Coronary artery (tissue), 2 donors: Measurements from ENCODE around the gene PPP1R14C.

Experiments used
- DNase-seq: peaks from one replicate; pipeline ENCODE4 v3.0.0-alpha.2; 2017; ENCODE audit warnings: low spot score
- H3K27ac ChIP-seq, 2 donors: fragments of 200-600 bp; sonication (generic); one replicate each; pipeline ENCODE4 v1.5.1; 2016 to 2019
- H3K4me3 ChIP-seq: fragments of 200-600 bp; sonication (generic); 2 replicates; pipeline ENCODE4 v1.5.1; 2016; ENCODE audit warnings: mild to moderate bottlenecking, moderate library complexity
- TF ChIP-seq, protein P1 (sequence below): fragments of 200-600 bp; sonication (generic); IDR thresholded peaks from one replicate; pipeline ENCODE4 v1.5.1; 2019; ENCODE audit warnings: antibody characterized with exemption

The PPP1R14C gene

GRCh38 chr6:150243620-150244314, 100.9 kb downstream of the PPP1R14C start:
- TF ChIP-seq, protein P1, sequence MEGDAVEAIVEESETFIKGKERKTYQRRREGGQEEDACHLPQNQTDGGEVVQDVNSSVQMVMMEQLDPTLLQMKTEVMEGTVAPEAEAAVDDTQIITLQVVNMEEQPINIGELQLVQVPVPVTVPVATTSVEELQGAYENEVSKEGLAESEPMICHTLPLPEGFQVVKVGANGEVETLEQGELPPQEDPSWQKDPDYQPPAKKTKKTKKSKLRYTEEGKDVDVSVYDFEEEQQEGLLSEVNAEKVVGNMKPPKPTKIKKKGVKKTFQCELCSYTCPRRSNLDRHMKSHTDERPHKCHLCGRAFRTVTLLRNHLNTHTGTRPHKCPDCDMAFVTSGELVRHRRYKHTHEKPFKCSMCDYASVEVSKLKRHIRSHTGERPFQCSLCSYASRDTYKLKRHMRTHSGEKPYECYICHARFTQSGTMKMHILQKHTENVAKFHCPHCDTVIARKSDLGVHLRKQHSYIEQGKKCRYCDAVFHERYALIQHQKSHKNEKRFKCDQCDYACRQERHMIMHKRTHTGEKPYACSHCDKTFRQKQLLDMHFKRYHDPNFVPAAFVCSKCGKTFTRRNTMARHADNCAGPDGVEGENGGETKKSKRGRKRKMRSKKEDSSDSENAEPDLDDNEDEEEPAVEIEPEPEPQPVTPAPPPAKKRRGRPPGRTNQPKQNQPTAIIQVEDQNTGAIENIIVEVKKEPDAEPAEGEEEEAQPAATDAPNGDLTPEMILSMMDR = no peak
- H3K27ac ChIP-seq = no peak overlapping the region
- no peak for DNase-seq

GRCh38 chr6:150245148-150245935, 102.5 kb downstream of the PPP1R14C start:
- TF ChIP-seq, protein P1 = no peak
- no peak for DNase-seq
- H3K4me3 ChIP-seq = no peak overlapping the region

More at GRCh38 chr6:150243620-150244314, 100.9 kb downstream of the PPP1R14C start:
- H3K4me3 ChIP-seq = no peak overlapping the region

DNA sequence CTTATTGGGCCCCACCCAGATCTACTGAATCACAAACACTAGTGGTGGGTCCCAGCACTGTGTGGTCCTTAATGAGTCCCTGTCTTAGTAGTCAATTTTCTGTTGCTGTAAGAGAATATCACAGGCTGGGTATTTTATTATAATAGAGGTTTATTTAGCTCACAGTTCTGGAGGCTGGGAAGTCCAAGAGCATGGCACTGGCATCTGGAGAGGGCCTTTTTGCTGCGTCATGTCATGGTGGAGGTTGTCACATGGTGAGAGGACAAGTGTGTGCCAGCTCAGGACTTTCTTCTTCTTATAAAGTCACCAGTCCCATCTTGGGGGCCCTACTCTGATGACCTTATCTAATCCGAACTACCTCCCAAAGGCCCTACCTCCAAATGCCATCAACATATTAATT, 105.0 kb downstream of the PPP1R14C start:
- DNase-seq = no peak
- no peak overlapping the region for H3K27ac ChIP-seq
- TF ChIP-seq, protein P1 = no peak
- H3K4me3 ChIP-seq = no peak overlapping the region

More at GRCh38 chr6:150245148-150245935, 102.5 kb downstream of the PPP1R14C start:
- H3K27ac ChIP-seq = no peak overlapping the region

GRCh38 chr6:150248300-150248699, 105.5 kb downstream of the PPP1R14C start:
- TF ChIP-seq, protein P1 = no peak
- Histone ChIP-seq H3K27ac (no peak overlapping the region), H3K4me3 (no peak overlapping the region)
- DNase-seq = no peak

DNA sequence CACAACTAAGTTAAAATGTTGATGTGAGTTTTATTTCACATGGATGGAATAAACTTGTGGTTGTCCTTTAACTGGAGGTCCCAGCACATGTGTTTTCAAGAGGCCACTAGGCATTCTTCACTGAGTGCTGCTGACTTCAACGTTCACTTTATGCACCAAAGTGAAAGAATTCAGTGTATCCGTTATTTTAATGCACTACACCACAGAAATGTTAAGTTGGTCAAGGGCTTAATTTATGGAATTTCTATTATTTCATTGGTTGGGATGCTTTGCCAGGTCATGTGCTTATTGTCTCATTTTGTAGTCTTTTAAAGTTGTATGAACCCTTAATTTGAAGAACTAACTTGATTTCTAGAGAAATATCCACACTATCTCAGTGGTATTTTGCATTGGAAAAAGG, 106.4 kb downstream of the PPP1R14C start:
- Histone ChIP-seq H3K27ac (no peak overlapping the region), H3K4me3 (no peak overlapping the region)
- TF ChIP-seq, protein P1 = no peak
- DNase-seq = no peak

DNA sequence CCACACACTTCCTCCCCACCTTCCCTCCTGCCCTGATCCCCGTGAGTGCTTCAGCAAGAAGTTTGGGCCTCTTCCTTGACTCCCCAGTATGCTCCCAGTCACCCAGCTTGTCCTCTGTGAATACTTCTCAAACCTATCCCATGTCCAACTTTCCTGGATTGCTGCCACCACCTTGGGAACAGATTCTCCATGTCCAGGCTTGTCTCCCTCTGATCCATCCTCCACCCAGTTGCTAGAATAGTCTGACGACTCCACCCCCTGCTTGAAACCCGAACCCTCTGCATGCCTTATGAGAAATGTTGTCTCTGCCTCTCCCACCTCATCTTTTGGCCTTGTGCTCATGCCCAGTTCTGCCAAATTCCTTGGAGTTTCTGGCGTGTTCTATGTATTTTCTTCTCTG, 108.0 kb downstream of the PPP1R14C start:
- Histone ChIP-seq H3K4me3 (no peak overlapping the region), H3K27ac (no peak overlapping the region)
- DNase-seq = no peak
- TF ChIP-seq, protein P1 = no peak
